ENCODE results near the gene KCNJ14. TPM values are rescaled to one million over a fixed set of nuclear protein-coding genes. Genes with fewer than 3 reads are reported as not detected.

Gene KCNJ14
- total and polyA plus RNA-seq, 5 experiments from 2014 or later = 0.39 to 2.9 (median 1.6) TPM; not detected in 1

DNA sequence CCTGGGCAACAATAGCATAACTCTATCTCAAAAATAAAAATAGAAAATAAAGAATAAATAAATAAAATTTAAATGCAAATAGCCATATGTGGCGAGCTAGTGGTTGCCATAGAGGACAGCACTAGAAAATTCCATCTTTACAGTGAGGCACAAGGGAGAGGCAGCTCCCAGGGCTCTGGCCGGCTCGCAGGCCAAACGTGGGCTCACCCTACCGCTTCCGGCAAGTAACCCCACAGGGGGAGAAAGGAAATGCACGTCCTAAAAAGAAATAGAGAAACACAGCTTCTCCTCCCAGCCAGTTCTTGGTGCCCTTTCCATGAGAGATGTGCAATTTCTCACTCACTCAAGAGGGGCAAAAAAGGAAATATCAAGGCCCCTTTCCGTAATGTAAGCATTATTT lies 22.0 kb upstream of the KCNJ14 start:
- POLR2A ChIA-PET = interaction anchor here (0.6 to 1.1 kb wide), 2 partner anchors 12 to 301 kb away, joined by 3 to 5 read pairs; no protein-coding TSS in a partner anchor
- DNase-seq (peak in 1 of 10 donors; percentile 30), ATAC-seq (no peak)

GRCh38 chr19:48436586-48436985 lies 18.8 kb upstream of the KCNJ14 start:
- POLR2A ChIA-PET = no interaction called here
- no peaks in the 10 kb centered on the region for H3K4me1 Mint-ChIP-seq
- DNase-seq = no peak
- H3K27ac Mint-ChIP-seq = no peak overlapping the region
- no peaks in the 10 kb centered on the region for H3K9me3 Mint-ChIP-seq
- no peak for ATAC-seq
- peaks cover 6 to 39% (median 23%) of the 10 kb centered on the region in 5 donors for H3K27me3 Mint-ChIP-seq
- H3K4me3 Mint-ChIP-seq = no peak overlapping the region
- H3K36me3 Mint-ChIP-seq = peaks cover 0 to 2% (median 0%) of the 10 kb centered on the region in 3 donors

More for the DNA sequence above, 22.0 kb upstream of the KCNJ14 start:
- Mint-ChIP-seq H3K27ac (no peak overlapping the region), H3K27me3 (peaks cover 4 to 26% (median 22%) of the 10 kb centered on the region in 5 donors), H3K4me3 (no peak overlapping the region), H3K36me3 (no peaks in the 10 kb centered on the region), H3K4me1 (no peaks in the 10 kb centered on the region), H3K9me3 (no peaks in the 10 kb centered on the region)

DNA sequence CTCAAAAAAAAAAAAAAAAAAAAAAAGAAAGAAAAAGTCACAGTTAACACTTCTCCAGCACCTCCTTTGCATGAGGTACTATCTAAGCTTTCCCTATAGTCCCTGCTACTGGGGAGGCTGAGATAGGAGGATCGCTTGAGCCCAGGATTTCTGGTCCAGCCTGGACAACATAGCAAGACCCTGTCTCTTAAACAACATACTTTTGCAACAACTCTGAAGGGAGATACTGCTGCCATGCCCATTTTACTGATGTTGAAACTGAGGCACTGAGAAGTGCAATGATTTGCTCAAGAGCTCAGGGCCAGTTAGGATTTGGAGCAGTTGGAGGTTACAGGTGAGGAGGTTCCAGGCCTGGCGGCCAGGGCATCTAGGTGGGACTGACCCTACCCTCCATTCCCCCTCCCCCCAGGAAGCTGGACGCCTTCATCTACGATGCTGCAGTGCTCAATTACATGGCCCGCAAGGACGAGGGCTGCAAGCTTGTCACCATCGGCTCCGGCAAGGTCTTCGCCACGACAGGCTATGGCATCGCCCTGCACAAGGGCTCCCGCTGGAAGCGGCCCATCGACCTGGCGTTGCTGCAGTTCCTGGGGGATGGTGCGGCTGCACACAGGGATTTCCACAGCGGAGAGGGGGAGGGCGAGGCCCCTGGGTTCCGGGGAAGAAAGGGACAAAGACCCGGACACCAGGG lies 13.9 kb upstream of the KCNJ14 start:
- ATAC-seq (no peak), DNase-seq (no peak)
- Mint-ChIP-seq H3K27me3 (peaks cover 9 to 43% (median 30%) of the 10 kb centered on the region in 5 donors), H3K4me3 (peak overlapping the region in 9 of 10 donors; percentile 17 to 66 (median 59)), H3K36me3 (peaks cover 0 to 17% (median 0%) of the 10 kb centered on the region in 3 donors), H3K27ac (peak overlapping the region in 1 of 10 donors; percentile 67), H3K9me3 (no peaks in the 10 kb centered on the region), H3K4me1 (peaks cover 13 to 30% (median 23%) of the 10 kb centered on the region in 4 donors)
- POLR2A ChIA-PET = interaction anchor here (0.7 kb wide), 1 partner anchor 14 kb away, joined by 5 read pairs; no protein-coding TSS in a partner anchor

GRCh38 chr19:48442116-48443035 lies 13.0 kb upstream of the KCNJ14 start:
- ATAC-seq = no peak
- POLR2A ChIA-PET = interaction anchor here (1.0 kb wide), 1 partner anchor 28 kb away, joined by 3 read pairs; no protein-coding TSS in a partner anchor

GRCh38 chr19:48443256-48443655 lies 12.1 kb upstream of the KCNJ14 start:
- ATAC-seq = peak in 1 of 2 donors; percentile 4
- Mint-ChIP-seq H3K36me3 (peaks cover 2 to 29% (median 6%) of the 10 kb centered on the region in 3 donors), H3K9me3 (no peaks in the 10 kb centered on the region), H3K27ac (no peak overlapping the region), H3K4me3 (no peak overlapping the region), H3K27me3 (peaks cover 5 to 34% (median 22%) of the 10 kb centered on the region in 5 donors), H3K4me1 (peaks cover 13 to 44% (median 31%) of the 10 kb centered on the region in 4 donors)
- POLR2A ChIA-PET = interaction anchor here (1.0 kb wide), 1 partner anchor 29 kb away, joined by 3 read pairs; no protein-coding TSS in a partner anchor
- DNase-seq = peak in 4 of 10 donors; percentile 10 to 64 (median 25)

More at GRCh38 chr19:48442116-48443035, 13.0 kb upstream of the KCNJ14 start:
- Mint-ChIP-seq H3K4me3 (peak overlapping the region; percentile 30 to 71 (median 60)), H3K27me3 (peaks cover 9 to 37% (median 28%) of the 10 kb centered on the region in 5 donors), H3K9me3 (no peaks in the 10 kb centered on the region), H3K27ac (peak overlapping the region in 1 of 10 donors; percentile 67), H3K36me3 (peaks cover 0 to 20% (median under 1%) of the 10 kb centered on the region in 3 donors), H3K4me1 (peaks cover 13 to 35% (median 26%) of the 10 kb centered on the region in 4 donors)
- peak in 1 of 10 donors; percentile 57 for DNase-seq

DNA sequence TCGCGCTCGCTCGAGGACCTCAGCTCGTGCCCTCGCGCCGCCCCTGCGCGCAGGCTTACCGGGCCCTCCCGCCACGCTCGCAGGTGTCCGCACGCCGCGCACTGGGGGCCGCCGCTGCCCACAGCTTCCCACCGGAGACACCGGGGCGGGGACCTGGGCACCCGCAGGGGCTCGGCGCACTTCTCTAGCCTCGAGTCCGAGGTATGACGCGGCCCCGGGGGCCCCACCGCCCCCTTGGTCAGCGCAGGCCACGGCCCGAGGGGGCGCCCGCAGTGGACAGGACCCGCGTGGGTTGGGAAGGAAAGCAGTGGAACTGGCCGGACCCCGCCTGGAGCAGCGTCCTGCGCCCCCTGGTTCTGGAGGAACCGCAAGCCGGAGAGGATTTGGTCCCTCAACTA lies 11.6 kb upstream of the KCNJ14 start:
- H3K4me3 Mint-ChIP-seq = peak overlapping the region in 4 of 10 donors; percentile 45 to 97 (median 95)
- no peak overlapping the region for H3K27ac Mint-ChIP-seq
- H3K4me1 Mint-ChIP-seq = peaks cover 18 to 47% (median 36%) of the 10 kb centered on the region in 4 donors
- ATAC-seq (no peak), DNase-seq (peak in 1 of 10 donors; percentile 10)
- no peaks in the 10 kb centered on the region for H3K9me3 Mint-ChIP-seq
- POLR2A ChIA-PET = interaction anchor here (1.0 to 1.6 kb wide), 2 partner anchors 29 to 44 kb away, joined by 3 to 4 read pairs; no protein-coding TSS in a partner anchor
- peaks cover 7 to 34% (median 9%) of the 10 kb centered on the region in 3 donors for H3K36me3 Mint-ChIP-seq
- H3K27me3 Mint-ChIP-seq = peaks cover 5 to 31% (median 22%) of the 10 kb centered on the region in 5 donors

- Mint-ChIP-seq H3K4me3 (peak overlapping the region; percentile 89 to 98 (median 96)), H3K9me3 (no peaks in the 10 kb centered on the region), H3K4me1 (peaks cover 21 to 50% (median 38%) of the 10 kb centered on the region in 4 donors), H3K27me3 (peaks cover 5 to 28% (median 22%) of the 10 kb centered on the region in 5 donors), H3K27ac (peak overlapping the region in 9 of 10 donors; percentile 41 to 99 (median 96)), H3K36me3 (peaks cover 8 to 40% (median 11%) of the 10 kb centered on the region in 3 donors)
- peak in 1 of 10 donors; percentile 64 for DNase-seq
- ATAC-seq = no peak
- POLR2A ChIA-PET = interaction anchor here (1.6 kb wide), 1 partner anchor 45 kb away, joined by 4 read pairs; no protein-coding TSS in a partner anchor
Observed at GRCh38 chr19:48444129-48444935, 11.0 kb upstream of the KCNJ14 start.

DNA sequence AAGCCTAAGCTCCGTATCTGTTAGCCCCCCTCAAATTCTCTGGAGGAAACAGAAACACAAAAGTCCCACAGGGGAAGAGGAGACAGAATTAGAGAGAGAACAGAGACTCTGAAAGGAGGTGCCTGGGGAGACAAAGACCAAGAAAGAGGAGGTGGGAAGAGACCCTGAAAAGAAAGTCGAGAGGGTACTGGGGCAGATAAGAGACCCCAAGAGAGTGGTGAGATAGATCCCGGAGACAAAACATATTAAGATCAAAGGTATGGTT lies 10.5 kb upstream of the KCNJ14 start:
- peaks cover 8 to 45% (median 11%) of the 10 kb centered on the region in 3 donors for H3K36me3 Mint-ChIP-seq
- ATAC-seq = no peak
- H3K9me3 Mint-ChIP-seq = no peaks in the 10 kb centered on the region
- POLR2A ChIA-PET = interaction anchor here (0.7 to 1.6 kb wide), 4 partner anchors 12 to 663 kb away, joined by 3 to 5 read pairs (median 4); no protein-coding TSS in a partner anchor
- H3K4me3 Mint-ChIP-seq = peak overlapping the region; percentile 89 to 98 (median 96)
- H3K4me1 Mint-ChIP-seq = peaks cover 22 to 51% (median 38%) of the 10 kb centered on the region in 4 donors
- H3K27me3 Mint-ChIP-seq = peaks cover 5 to 28% (median 22%) of the 10 kb centered on the region in 5 donors
- DNase-seq = no peak
- peak overlapping the region; percentile 80 to 99 (median 98) for H3K27ac Mint-ChIP-seq

- H3K4me3 Mint-ChIP-seq = peak overlapping the region; percentile 89 to 98 (median 96)
- ATAC-seq (peak; percentile 38 to 42), DNase-seq (peak in 1 of 10 donors; percentile 55)
- no peaks in the 10 kb centered on the region for H3K9me3 Mint-ChIP-seq
- H3K4me1 Mint-ChIP-seq = peaks cover 22 to 53% (median 38%) of the 10 kb centered on the region in 4 donors
- peaks cover 8 to 45% (median 11%) of the 10 kb centered on the region in 3 donors for H3K36me3 Mint-ChIP-seq
- H3K27me3 Mint-ChIP-seq = peaks cover 5 to 26% (median 22%) of the 10 kb centered on the region in 5 donors
- H3K27ac Mint-ChIP-seq = peak overlapping the region; percentile 80 to 99 (median 98)
- POLR2A ChIA-PET = interaction anchor here (0.7 to 1.7 kb wide), 5 partner anchors 12 to 663 kb away, joined by 3 to 7 read pairs (median 4); no protein-coding TSS in a partner anchor
Observed at GRCh38 chr19:48445256-48445605, 10.1 kb upstream of the KCNJ14 start.

DNA sequence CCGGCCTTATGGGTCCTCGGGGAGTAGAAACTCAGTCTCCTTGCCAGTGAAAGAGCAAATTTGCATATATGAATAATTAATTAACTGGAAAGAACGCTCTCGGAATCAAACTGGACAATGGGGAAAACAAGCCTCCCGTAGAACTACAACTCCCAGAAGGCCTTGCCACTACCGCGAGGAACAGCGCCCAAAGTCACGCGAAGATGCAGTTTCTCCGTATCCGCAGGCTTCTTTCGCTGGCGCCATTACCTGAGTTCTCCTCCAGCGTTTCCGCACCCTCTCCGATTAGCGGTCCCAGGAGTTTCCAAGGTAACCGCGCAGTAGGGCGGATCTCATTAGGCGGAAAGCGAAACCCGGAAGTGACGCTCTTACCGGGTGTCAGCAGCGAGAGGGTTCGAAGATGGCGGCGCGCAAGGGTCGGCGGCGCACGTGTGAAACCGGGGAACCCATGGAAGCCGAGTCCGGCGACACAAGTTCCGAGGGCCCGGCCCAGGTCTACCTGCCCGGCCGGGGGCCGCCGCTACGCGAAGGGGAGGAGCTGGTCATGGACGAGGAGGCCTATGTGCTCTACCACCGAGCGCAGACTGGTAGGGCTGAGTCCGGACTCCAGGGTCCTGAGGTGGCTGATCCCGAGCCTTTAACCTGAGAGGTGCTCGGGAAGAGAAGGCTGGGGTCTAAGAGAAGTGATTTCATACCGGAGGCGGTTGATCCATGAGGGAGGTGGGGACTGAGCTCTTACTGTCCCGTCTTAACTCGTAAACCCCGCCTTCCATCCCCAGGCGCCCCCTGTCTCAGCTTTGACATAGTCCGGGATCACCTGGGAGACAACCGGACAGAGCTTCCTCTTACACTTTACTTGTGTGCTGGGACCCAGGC lies 9.5 kb upstream of the KCNJ14 start, which contains the start of gene GRWD1:
GRWD1 (plus strand) TSS at position 378 of the 876 bp plus-strand sequence; CDS start at position 401, 23 bp downstream.
- DNase-seq = peak; percentile 74 to 97 (median 92)
- Mint-ChIP-seq H3K4me1 (peaks cover 22 to 53% (median 38%) of the 10 kb centered on the region in 4 donors), H3K27ac (peak within 1 kb of the TSS; percentile 80 to 99 (median 98)), H3K27me3 (peaks cover 5 to 22% (median 21%) of the 10 kb centered on the region in 5 donors), H3K4me3 (peak within 1 kb of the TSS; percentile 89 to 98 (median 96)), H3K9me3 (no peaks in the 10 kb centered on the region), H3K36me3 (peaks cover 8 to 49% (median 11%) of the 10 kb centered on the region in 3 donors)
- POLR2A ChIA-PET = interaction anchor here (0.7 to 1.7 kb wide), 7 partner anchors 12 to 662 kb away, joined by 3 to 7 read pairs (median 4); no protein-coding TSS in a partner anchor
- peak; percentile 89 to 93 for ATAC-seq
